DMS79 (cell line): Measurements from ENCODE around the gene GDF2.

ENCODE experiments used
- DNase-seq: peaks from one replicate; lab custom pipeline; 2025; lab: John Stamatoyannopoulos, UW

Gene GDF2

GRCh38 chr10:47354165-47354564 is 31.9 kb downstream of the GDF2 start:
- DNase-seq, result no peak

GRCh38 chr10:47354900-47355299 is 32.6 kb downstream of the GDF2 start:
- no peak for DNase-seq

GRCh38 chr10:47356708-47357107 is 34.5 kb downstream of the GDF2 start:
- DNase-seq, result no peak

- no peak for DNase-seq
These were observed 34.9 kb downstream of the GDF2 start for GRCh38 chr10:47357131-47357582.

GRCh38 chr10:47357911-47358310 is 35.7 kb downstream of the GDF2 start:
- DNase-seq, result no peak

- DNase-seq, result no peak
These were observed 36.2 kb downstream of the GDF2 start for GRCh38 chr10:47358457-47358856.

GRCh38 chr10:47359101-47359500 is 36.8 kb downstream of the GDF2 start:
- no peak for DNase-seq

GRCh38 chr10:47359626-47360418 is 37.6 kb downstream of the GDF2 start:
- DNase-seq, result no peak

GRCh38 chr10:47360419-47361040 is 38.3 kb downstream of the GDF2 start:
- no peak for DNase-seq

GRCh38 chr10:47361293-47361692 is 39.0 kb downstream of the GDF2 start:
- DNase-seq, result no peak

GRCh38 chr10:47362199-47362598 is 39.9 kb downstream of the GDF2 start:
- no peak for DNase-seq

GRCh38 chr10:47363781-47364180 is 41.5 kb downstream of the GDF2 start:
- no peak for DNase-seq

- DNase-seq, result no peak
These were observed 42.1 kb downstream of the GDF2 start for GRCh38 chr10:47364366-47364765.

- DNase-seq, result no peak
These were observed 42.7 kb downstream of the GDF2 start for GRCh38 chr10:47364911-47365310.

- no peak for DNase-seq
These were observed 43.4 kb downstream of the GDF2 start for GRCh38 chr10:47365431-47366180.

- DNase-seq, result no peak
These were observed 44.0 kb downstream of the GDF2 start for GRCh38 chr10:47366181-47366631.

- no peak for DNase-seq
These were observed 44.6 kb downstream of the GDF2 start for GRCh38 chr10:47366731-47367460.

- DNase-seq, result no peak
These were observed 45.4 kb downstream of the GDF2 start for GRCh38 chr10:47367646-47368045.

- DNase-seq, result no peak
These were observed 46.4 kb downstream of the GDF2 start for GRCh38 chr10:47368431-47369180.

GRCh38 chr10:47369251-47369894 is 47.1 kb downstream of the GDF2 start:
- DNase-seq, result no peak
